ENCODE data around the gene NRN1. TPM values are rescaled to one million over a fixed set of nuclear protein-coding genes. Genes with fewer than 3 reads are reported as not detected.

The NRN1 gene
- under 0.01 TPM in 1 of 2 replicates, not detected in the other for total RNA-seq
- polyA plus RNA-seq = 0.06 and 0.12 TPM in 2 replicates
- 0.15 TPM in 1 of 2 replicates, not detected in the other for polyA plus RNA-seq (2012)
- not detected in 2 replicates for polyA minus RNA-seq (ENCODE audit: low replicate concordance)

- Histone ChIP-seq H3K9me3 (ENCODE audit: control insufficient read depth, insufficient read depth, low read depth, low read length) (no peaks in the 10 kb centered on the region), H3K4me1 (ENCODE audit: control insufficient read depth, extremely low read depth, insufficient read depth, low read length) (no peaks in the 10 kb centered on the region), H3K79me2 (ENCODE audit: control insufficient read depth, insufficient read depth, low read length) (no peaks in the 10 kb centered on the region), H3K4me2 (ENCODE audit: extremely low read depth, insufficient read depth, low read length) (peak within 1 kb of the TSS; percentile 49), H2AFZ (ENCODE audit: low read length) (no peak within 1 kb of the TSS), H3K27me3 (ENCODE audit: control insufficient read depth, insufficient read depth, low read length) (peaks cover 54% of the 10 kb centered on the region), H4K20me1 (ENCODE audit: control insufficient read depth, extremely low read depth, insufficient read depth, low read length) (no peaks in the 10 kb centered on the region), H3K27ac (ENCODE audit: insufficient read depth, low read length) (no peak within 1 kb of the TSS), H3K9ac (ENCODE audit: insufficient read depth, low read length) (no peak within 1 kb of the TSS), H3K4me3 (replicated peaks in 1 of 4; ENCODE audit: control extremely low read depth in 1 of 4, insufficient read depth in 1 of 4, low read depth in 3 of 4, low read length in 4 of 4) (no peak within 1 kb of the TSS), H3K36me3 (ENCODE audit: control insufficient read depth, insufficient read depth, low read length) (no peaks in the 10 kb centered on the region)
- TF ChIP-seq CTCF (conservative IDR thresholded peaks at IDR 0.05 in 1 of 2, IDR thresholded peaks at IDR 0.05 in 1 of 2; ENCODE audit: low read depth in 1 of 2, low read length in 2 of 2) = no peak
- peak; percentile 73 for TF ChIP-seq EZH2 (IDR thresholded peaks at IDR 0.05; ENCODE audit: low read length, missing control alignments)
- no peak for DNase-seq (ENCODE audit: low read depth in 2 of 2)
Measured at GRCh38 chr6:6006428-6007365, at the start of gene NRN1. NRN1 (minus strand) TSS chr6:6006925; CDS start chr6:6006749, 176 bp downstream.

- no peak for DNase-seq (ENCODE audit: low read depth in 2 of 2)
- Histone ChIP-seq H2AFZ (ENCODE audit: low read length) (no peak overlapping the region), H3K4me3 (replicated peaks in 1 of 4; ENCODE audit: control extremely low read depth in 1 of 4, insufficient read depth in 1 of 4, low read depth in 3 of 4, low read length in 4 of 4) (no peak overlapping the region), H3K79me2 (ENCODE audit: control insufficient read depth, insufficient read depth, low read length) (no peaks in the 10 kb centered on the region), H3K4me2 (ENCODE audit: extremely low read depth, insufficient read depth, low read length) (no peak overlapping the region), H3K9ac (ENCODE audit: insufficient read depth, low read length) (no peak overlapping the region), H3K9me3 (ENCODE audit: control insufficient read depth, insufficient read depth, low read depth, low read length) (no peaks in the 10 kb centered on the region), H3K27me3 (ENCODE audit: control insufficient read depth, insufficient read depth, low read length) (no peaks in the 10 kb centered on the region), H3K36me3 (ENCODE audit: control insufficient read depth, insufficient read depth, low read length) (no peaks in the 10 kb centered on the region), H3K27ac (ENCODE audit: insufficient read depth, low read length) (no peak overlapping the region), H3K4me1 (ENCODE audit: control insufficient read depth, extremely low read depth, insufficient read depth, low read length) (no peaks in the 10 kb centered on the region), H4K20me1 (ENCODE audit: control insufficient read depth, extremely low read depth, insufficient read depth, low read length) (no peaks in the 10 kb centered on the region)
- TF ChIP-seq EZH2 (IDR thresholded peaks at IDR 0.05; ENCODE audit: low read length, missing control alignments) (no peak), CTCF (conservative IDR thresholded peaks at IDR 0.05 in 1 of 2, IDR thresholded peaks at IDR 0.05 in 1 of 2; ENCODE audit: low read depth in 1 of 2, low read length in 2 of 2) (no peak)
Measured at GRCh38 chr6:6052216-6052615, 45.5 kb upstream of the NRN1 start.

GRCh38 chr6:6046716-6047115, 40.0 kb upstream of the NRN1 start:
- no peak overlapping the region for H3K9ac ChIP-seq (ENCODE audit: insufficient read depth, low read length)
- no peaks in the 10 kb centered on the region for H3K36me3 ChIP-seq (ENCODE audit: control insufficient read depth, insufficient read depth, low read length)
- no peak overlapping the region for H3K27ac ChIP-seq (ENCODE audit: insufficient read depth, low read length)
- H3K4me3 ChIP-seq (replicated peaks in 1 of 4; ENCODE audit: control extremely low read depth in 1 of 4, insufficient read depth in 1 of 4, low read depth in 3 of 4, low read length in 4 of 4) = no peak overlapping the region
- no peak overlapping the region for H3K4me2 ChIP-seq (ENCODE audit: extremely low read depth, insufficient read depth, low read length)
- no peaks in the 10 kb centered on the region for H3K27me3 ChIP-seq (ENCODE audit: control insufficient read depth, insufficient read depth, low read length)
- H3K79me2 ChIP-seq (ENCODE audit: control insufficient read depth, insufficient read depth, low read length) = no peaks in the 10 kb centered on the region
- H3K9me3 ChIP-seq (ENCODE audit: control insufficient read depth, insufficient read depth, low read depth, low read length) = no peaks in the 10 kb centered on the region
- no peak overlapping the region for H2AFZ ChIP-seq (ENCODE audit: low read length)
- H3K4me1 ChIP-seq (ENCODE audit: control insufficient read depth, extremely low read depth, insufficient read depth, low read length) = no peaks in the 10 kb centered on the region
- H4K20me1 ChIP-seq (ENCODE audit: control insufficient read depth, extremely low read depth, insufficient read depth, low read length) = no peaks in the 10 kb centered on the region
- no peak for TF ChIP-seq CTCF (conservative IDR thresholded peaks at IDR 0.05 in 1 of 2, IDR thresholded peaks at IDR 0.05 in 1 of 2; ENCODE audit: low read depth in 1 of 2, low read length in 2 of 2)
- no peak for TF ChIP-seq EZH2 (IDR thresholded peaks at IDR 0.05; ENCODE audit: low read length, missing control alignments)
- no peak for DNase-seq (ENCODE audit: low read depth in 2 of 2)
